ENCODE results near the gene MAGEL2. TPM values are rescaled to one million over a fixed set of nuclear protein-coding genes. Genes with fewer than 3 reads are reported as not detected.

The MAGEL2 gene
- total and polyA plus RNA-seq, 2 donors from 2014 or later, result 0.06 TPM; not detected in 1

GRCh38 chr15:23642413-23643044, 5.1 kb downstream of the MAGEL2 start:
- FAIRE-seq, result no peak

GRCh38 chr15:23634181-23634580, 13.5 kb downstream of the MAGEL2 start:
- Histone ChIP-seq H3K9me3 (ENCODE audit: control insufficient read depth in 2 of 3, insufficient read depth in 1 of 3, low read length in 3 of 3) (no peaks in the 10 kb centered on the region), H3K36me3 (ENCODE audit: control insufficient read depth in 2 of 3, insufficient read depth in 3 of 3, low read length in 3 of 3) (no peaks in the 10 kb centered on the region), H3K27ac (ENCODE audit: low read depth in 2 of 2, low read length in 2 of 2) (no peak overlapping the region), H3K9ac (ENCODE audit: low read length in 3 of 3) (no peak overlapping the region), H3K4me3 (ENCODE audit: low read length in 3 of 3) (no peak overlapping the region), H3K27me3 (ENCODE audit: control insufficient read depth, insufficient read depth, low read length) (no peaks in the 10 kb centered on the region), H3K4me1 (ENCODE audit: control insufficient read depth in 2 of 3, insufficient read depth in 2 of 3, low read depth in 1 of 3, low read length in 3 of 3) (no peaks in the 10 kb centered on the region)
- intact Hi-C loops (cut with DNase I), result no loop called here
- no peak for DNase-seq
- no peak for TF ChIP-seq CTCF (IDR thresholded peaks at IDR 0.05; ENCODE audit: borderline replicate concordance, extremely low read depth, insufficient read depth)
- FAIRE-seq, result no peak

More at GRCh38 chr15:23642413-23643044, 5.1 kb downstream of the MAGEL2 start:
- no peaks in the 10 kb centered on the region for H3K27me3 ChIP-seq (ENCODE audit: control insufficient read depth, insufficient read depth, low read length)
- intact Hi-C loops (cut with DNase I), result no loop called here
- no peak overlapping the region for H3K27ac ChIP-seq (ENCODE audit: low read depth in 2 of 2, low read length in 2 of 2)
- no peaks in the 10 kb centered on the region for H3K4me1 ChIP-seq (ENCODE audit: control insufficient read depth in 2 of 3, insufficient read depth in 2 of 3, low read depth in 1 of 3, low read length in 3 of 3)
- H3K9ac ChIP-seq (ENCODE audit: low read length in 3 of 3), result no peak overlapping the region
- no peaks in the 10 kb centered on the region for H3K9me3 ChIP-seq (ENCODE audit: control insufficient read depth in 2 of 3, insufficient read depth in 1 of 3, low read length in 3 of 3)
- DNase-seq, result peak; percentile 63 to 80 (median 71)
- no peaks in the 10 kb centered on the region for H3K36me3 ChIP-seq (ENCODE audit: control insufficient read depth in 2 of 3, insufficient read depth in 3 of 3, low read length in 3 of 3)
- H3K4me3 ChIP-seq (ENCODE audit: low read length in 3 of 3), result no peak overlapping the region
- TF ChIP-seq CTCF (IDR thresholded peaks at IDR 0.05; ENCODE audit: borderline replicate concordance, extremely low read depth, insufficient read depth), result peak; percentile 74

GRCh38 chr15:23629234-23629805, 18.3 kb downstream of the MAGEL2 start:
- FAIRE-seq (no peak), DNase-seq (no peak)
- Histone ChIP-seq H3K4me1 (ENCODE audit: control insufficient read depth in 2 of 3, insufficient read depth in 2 of 3, low read depth in 1 of 3, low read length in 3 of 3) (no peaks in the 10 kb centered on the region), H3K4me3 (ENCODE audit: low read length in 3 of 3) (no peak overlapping the region), H3K27ac (ENCODE audit: low read depth in 2 of 2, low read length in 2 of 2) (no peak overlapping the region), H3K9me3 (ENCODE audit: control insufficient read depth in 2 of 3, insufficient read depth in 1 of 3, low read length in 3 of 3) (no peaks in the 10 kb centered on the region), H3K9ac (ENCODE audit: low read length in 3 of 3) (no peak overlapping the region), H3K27me3 (ENCODE audit: control insufficient read depth, insufficient read depth, low read length) (no peaks in the 10 kb centered on the region), H3K36me3 (ENCODE audit: control insufficient read depth in 2 of 3, insufficient read depth in 3 of 3, low read length in 3 of 3) (no peaks in the 10 kb centered on the region)
- intact Hi-C loops (cut with DNase I), result no loop called here
- TF ChIP-seq CTCF (IDR thresholded peaks at IDR 0.05; ENCODE audit: borderline replicate concordance, extremely low read depth, insufficient read depth), result peak; percentile 29

All from kidney (tissue), 14 donors.